GM21717 (cell line): ENCODE results near the gene AQP12A.
"Not testable (repeated sequence)": the region's sequence is repeated elsewhere in the genome, so short reads cannot be mapped to it uniquely, and the experiment has no call there.

Experiments
- ATAC-seq: cut with Tn5 transposase; IDR thresholded peaks from one replicate; pipeline ENCODE4 v1.9.1; 2021; ENCODE audit warnings: mild to moderate bottlenecking, moderate library complexity; ENCODE audit not compliant: unreplicated experiment

Gene AQP12A

GRCh38 chr2:240691631-240692420 lies at the start of gene AQP12A:
Gene AQP12A (plus strand): TSS chr2:240691866. CDS start chr2:240691914, 48 bp downstream.
- not testable (repeated sequence) for ATAC-seq

- ATAC-seq: no peak
Measured at GRCh38 chr2:240642061-240642805, 49.4 kb upstream of the AQP12A start.

GRCh38 chr2:240642806-240643092 lies 48.9 kb upstream of the AQP12A start:
- ATAC-seq: no peak

GRCh38 chr2:240643093-240643810 lies 48.4 kb upstream of the AQP12A start:
- no peak for ATAC-seq

- no peak for ATAC-seq
Measured at GRCh38 chr2:240643811-240644150, 47.9 kb upstream of the AQP12A start.

GRCh38 chr2:240644171-240644651 lies 47.5 kb upstream of the AQP12A start:
- no peak for ATAC-seq

- no peak for ATAC-seq
Measured at GRCh38 chr2:240644859-240645301, 46.8 kb upstream of the AQP12A start.

GRCh38 chr2:240645346-240645745 lies 46.3 kb upstream of the AQP12A start:
- ATAC-seq: no peak

- no peak for ATAC-seq
Measured at GRCh38 chr2:240645801-240646175, 45.9 kb upstream of the AQP12A start.

GRCh38 chr2:240646176-240646899 lies 45.3 kb upstream of the AQP12A start:
- ATAC-seq: no peak

- ATAC-seq: no peak
Measured at GRCh38 chr2:240646900-240647502, 44.7 kb upstream of the AQP12A start.

GRCh38 chr2:240647503-240648154 lies 44.0 kb upstream of the AQP12A start:
- ATAC-seq: no peak

- ATAC-seq: no peak
Measured at GRCh38 chr2:240648155-240648649, 43.5 kb upstream of the AQP12A start.

GRCh38 chr2:240648650-240649275 lies 42.9 kb upstream of the AQP12A start:
- no peak for ATAC-seq

- no peak for ATAC-seq
Measured at GRCh38 chr2:240649331-240649730, 42.3 kb upstream of the AQP12A start.

- no peak for ATAC-seq
Measured at GRCh38 chr2:240650254-240650965, 41.3 kb upstream of the AQP12A start.

- no peak for ATAC-seq
Measured at GRCh38 chr2:240651185-240651584, 40.5 kb upstream of the AQP12A start.

GRCh38 chr2:240655931-240656886 lies 35.5 kb upstream of the AQP12A start:
- ATAC-seq: no peak
